LHCN-M2 (cell line): ENCODE data around the gene ARHGAP15. TPM values are rescaled to one million over a fixed set of nuclear protein-coding genes. Genes with fewer than 3 reads are reported as not detected.
"Not testable (repeated sequence)": the region's sequence is repeated elsewhere in the genome, so short reads cannot be mapped to it uniquely, and the experiment has no call there.

Experiments
- DNase-seq: peaks from one replicate; pipeline ENCODE4 v3.0.0-alpha.2; 2012; ENCODE audit warnings: low read depth
- polyA plus RNA-seq: library from polyadenylated mRNA; unstranded; fragments of >200 nt; gene quantifications from one replicate; pipeline ENCODE4 v1.2.1, GENCODE V29; 2012; ENCODE audit warnings: missing spikeins
- total RNA-seq: library from RNA; depleted of rRNA; stranded (reverse); fragments of >200 nt; gene quantifications from 2 replicates; pipeline ENCODE4 v1.2.3, GENCODE V29; 2014; rRNA removed

The ARHGAP15 gene
- 0.11 TPM in 1 of 2 replicates, not detected in the other for total RNA-seq
- polyA plus RNA-seq, result not detected

DNA sequence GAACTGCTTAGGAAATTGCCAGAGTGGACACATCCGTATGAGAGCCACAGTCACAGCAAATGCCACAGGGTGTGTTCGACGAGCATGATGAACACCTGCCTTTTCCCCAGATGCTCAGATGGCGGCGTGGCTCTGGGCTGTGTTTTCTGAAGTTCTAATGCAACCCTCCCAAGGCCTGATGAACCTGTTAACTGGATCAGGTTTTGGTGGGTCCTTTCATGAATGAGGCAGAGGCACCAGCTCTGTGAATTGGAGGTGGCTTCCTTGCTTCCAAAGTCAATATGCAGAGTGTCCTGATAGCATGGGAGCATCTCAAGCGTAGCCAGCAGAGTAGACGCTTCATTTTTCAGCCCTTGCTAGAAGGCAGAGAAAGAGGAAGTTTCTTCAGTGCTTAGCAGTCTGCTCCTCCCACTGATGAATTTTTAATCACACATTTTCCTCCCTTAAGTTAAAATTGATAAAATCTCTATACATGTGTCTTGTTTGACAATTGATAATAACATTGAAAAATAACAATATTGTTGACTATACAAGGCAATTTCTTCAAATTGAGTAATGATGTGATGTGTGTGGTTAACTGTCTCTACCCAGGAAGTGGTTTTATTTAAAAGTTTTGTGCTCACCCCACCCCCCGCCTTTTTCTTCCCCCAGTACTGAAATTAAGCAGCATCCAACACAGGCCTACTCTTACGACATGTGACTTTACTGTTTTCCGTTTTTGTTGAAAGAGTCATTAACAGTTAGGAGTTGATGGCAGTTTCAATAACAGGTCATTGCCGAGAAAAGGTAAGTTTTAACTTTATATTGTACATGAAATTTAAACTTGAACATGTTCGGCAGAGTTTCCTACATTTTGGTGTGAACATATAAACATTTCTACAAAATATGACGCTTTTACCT lies at the start of gene ARHGAP15:
Gene ARHGAP15, plus strand, starts transcription at position 739 of the 900 bp plus-strand sequence.
- no peak for DNase-seq

DNA sequence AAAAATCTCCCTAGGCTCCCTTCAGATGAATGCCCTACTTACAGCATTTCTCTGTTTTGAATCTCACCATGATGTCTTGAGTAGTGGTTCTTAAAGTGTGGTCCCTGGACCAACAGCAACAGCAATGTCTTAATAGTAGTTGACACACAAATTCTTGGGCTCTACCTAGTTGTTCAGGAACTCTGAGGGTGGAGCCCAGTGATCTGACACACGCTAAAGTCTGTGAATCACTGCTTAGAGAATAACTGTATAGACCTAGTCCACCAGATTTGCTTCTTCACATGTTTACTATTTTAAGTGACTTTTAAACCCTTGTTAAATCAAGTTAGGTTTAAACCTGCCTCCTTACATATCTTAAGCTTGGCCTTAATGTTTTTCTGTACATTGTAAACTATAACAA lies 47.6 kb upstream of the ARHGAP15 start:
- no peak for DNase-seq

DNA sequence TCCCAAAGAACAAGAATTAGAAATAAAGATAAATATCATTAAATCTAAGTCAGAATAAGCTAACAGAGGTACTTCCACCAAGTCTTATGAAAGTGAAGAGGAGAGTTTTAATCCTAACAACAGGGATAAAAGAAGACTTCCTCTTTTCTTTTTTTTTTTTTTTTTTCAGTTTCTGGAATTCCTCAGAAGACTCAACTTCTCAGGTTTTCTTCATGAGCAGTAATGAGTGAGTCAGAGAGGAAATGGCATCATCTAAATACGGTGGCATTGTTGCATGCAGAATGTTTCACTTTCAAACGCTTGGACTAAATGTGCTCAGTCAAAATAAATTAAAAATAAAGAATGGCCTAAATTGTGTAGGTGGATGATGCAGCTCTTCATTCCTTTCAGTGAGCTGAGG lies 45.6 kb upstream of the ARHGAP15 start:
- DNase-seq, result peak; percentile 73

DNA sequence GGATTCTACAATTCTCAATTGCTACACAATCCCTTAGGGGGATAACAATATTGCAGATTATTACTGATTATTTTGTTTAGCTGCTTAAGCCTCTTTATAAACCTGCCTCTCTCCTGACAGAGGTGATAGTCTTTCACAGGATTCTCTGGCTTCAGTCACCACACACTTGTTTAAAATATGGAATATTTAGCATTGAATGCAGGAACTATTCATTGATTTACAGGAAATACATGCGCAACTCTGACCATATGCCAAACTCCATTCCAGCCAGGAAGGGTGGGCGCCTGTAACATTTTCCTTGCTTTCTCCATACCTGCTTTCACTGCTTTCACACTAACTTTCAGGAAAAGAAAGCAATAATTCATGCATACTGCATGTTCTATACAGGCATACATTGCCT lies 44.8 kb upstream of the ARHGAP15 start:
- no peak for DNase-seq

DNA sequence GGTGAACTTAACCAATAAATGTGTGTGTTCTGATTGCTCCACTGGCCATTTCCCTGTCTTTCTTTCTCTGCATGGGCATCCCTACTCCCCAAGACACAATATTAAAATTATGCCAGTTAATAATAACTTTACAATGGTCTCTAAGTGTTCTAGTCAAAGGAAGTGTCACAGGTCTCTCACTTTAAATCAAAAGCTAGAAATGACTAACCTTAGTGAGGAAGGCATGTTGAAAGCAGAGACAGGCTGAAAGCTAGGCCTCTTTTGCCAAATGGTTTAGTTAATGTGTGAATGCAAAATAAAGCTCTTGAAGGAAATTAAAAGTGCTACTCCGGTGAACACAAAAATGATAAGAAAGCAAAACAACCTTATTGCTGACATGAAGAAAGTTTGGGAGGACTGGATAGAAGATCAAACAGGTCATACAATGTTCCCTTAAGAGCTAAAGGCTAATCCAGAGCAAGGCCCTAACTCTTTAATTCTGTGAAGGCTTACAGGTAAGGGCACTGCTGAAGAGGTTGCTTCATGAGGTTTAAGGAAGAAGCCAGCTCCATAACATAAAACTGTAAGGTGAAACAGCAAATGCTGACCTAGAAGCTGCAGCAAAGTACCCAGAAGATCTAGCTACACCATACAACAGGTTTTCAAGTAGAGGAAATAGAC lies 44.0 kb upstream of the ARHGAP15 start:
- DNase-seq, result no peak

DNA sequence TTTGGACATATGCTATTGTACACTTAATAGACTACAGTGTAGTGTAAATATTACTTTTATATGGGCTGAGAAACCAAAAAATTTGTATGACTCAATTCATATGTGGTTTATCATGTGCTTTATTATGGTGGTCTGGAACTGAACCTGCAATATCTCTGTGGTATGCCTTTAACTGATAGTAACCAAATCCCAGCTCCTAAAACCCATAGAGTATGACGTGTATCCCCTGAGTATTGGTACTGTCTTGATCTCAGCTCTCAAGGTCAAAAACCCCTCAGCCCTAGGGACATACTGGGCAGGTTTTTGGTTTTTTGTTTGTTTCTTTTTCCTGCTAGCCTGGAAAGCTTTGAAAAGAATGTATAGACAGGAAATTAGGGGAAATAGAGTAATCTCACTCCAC lies 42.2 kb upstream of the ARHGAP15 start:
- peak; percentile 43 for DNase-seq

DNA sequence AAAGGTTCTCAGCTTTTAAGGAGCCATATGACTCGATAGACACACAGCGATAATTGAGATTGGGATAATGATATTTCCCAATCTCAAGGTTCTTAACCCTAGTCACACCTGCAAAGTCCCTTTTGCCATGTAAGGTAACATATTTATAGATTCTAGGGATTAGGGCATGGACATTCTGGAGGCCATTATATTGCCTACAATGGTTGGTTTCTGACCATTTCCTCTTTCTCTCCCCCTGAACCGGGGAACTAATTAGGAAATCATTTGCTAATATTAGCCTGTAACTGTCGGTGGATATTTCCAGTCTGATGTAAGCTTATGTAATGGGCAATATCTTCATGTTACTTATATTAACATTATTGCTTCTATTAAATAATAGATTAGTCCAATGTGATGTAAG lies 40.8 kb upstream of the ARHGAP15 start:
- DNase-seq, result no peak

DNA sequence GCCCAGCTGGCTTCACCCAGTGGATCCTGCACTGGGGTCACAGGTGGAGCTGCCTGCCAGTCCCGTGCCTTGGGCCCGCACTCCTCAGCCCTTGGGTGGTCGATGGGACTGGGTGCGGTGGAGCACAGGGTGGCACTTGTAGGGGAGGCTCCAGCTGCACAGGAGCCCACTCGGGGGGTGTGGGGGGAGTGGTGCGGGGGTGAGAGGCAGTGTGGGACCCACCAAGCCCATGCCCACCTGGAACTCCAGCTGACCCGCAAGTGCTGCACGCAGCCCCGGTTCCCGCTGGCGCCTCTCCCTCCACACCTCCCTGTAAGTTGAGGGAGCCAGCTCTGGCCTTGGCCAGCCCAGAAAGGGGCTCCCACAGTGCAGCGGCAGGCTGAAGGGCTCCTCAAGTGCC lies 39.7 kb upstream of the ARHGAP15 start:
- not testable (repeated sequence) for DNase-seq

DNA sequence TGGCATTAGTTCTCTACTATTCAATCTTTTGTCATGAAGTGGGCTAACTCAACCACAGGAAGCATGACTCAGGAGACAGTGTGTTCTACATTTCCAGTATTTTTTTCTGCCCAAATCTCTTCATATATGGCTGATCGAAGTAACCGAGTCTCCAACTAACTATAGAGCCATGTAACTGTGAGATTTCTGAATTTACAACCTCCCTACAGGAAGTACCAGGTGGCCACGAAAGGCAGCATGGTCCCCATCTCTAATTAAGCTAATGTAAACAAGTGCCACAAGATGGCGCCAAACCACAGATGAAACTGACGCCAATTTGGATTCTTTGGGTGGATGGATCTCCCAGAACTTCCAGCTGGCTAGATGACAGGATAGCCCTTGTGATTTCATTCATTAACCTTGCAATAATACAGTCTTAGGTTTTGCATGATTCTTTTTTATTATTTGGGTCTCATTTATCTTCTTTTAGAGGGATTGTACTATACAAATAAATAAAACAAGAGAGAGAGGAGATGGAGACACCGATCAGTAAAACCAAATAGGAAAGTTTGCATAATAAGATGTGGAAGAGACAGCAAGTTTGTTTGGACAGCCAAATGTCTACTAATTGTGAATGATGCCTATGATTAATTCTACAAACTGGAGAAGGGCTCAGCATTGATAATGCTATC lies 18.3 kb upstream of the ARHGAP15 start:
- peak; percentile 57 for DNase-seq

DNA sequence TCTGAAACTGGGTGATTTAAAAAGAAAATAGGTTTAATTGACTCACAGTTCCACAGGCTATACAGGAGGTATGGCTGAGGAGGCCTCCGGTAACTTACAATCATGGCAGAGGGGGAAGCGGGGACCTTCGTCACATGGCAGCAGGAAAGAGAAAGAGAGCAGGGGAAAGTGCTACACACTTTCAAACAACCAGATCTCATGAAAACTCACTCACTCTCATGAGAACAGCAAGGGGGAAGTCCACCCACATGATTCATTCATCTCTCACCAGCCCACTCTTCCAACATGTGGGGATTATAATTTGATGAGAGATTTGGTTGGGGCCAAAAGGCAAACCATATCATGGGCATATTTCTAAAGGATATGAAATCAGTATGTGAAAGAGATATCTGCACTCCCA lies 12.0 kb upstream of the ARHGAP15 start:
- no peak for DNase-seq

DNA sequence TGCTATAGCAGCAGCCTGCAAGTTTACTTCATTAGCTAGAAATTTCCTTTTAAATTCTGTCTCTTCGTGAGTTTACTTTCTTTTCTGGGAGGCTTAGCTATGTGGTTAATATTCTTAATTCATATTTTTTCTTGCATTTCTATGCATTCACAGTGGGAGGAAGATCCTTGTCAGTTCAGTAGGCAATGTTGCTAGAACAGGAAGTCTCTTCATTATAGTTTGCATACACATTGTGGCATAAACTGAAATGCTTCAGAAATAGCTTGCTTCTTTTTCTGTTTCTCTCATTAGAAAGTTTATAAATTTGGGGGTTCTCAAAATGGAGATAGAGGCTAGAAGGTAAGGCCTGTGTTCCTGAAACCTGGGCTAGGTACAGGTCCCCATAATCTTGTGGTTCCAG lies 8.1 kb upstream of the ARHGAP15 start:
- no peak for DNase-seq

DNA sequence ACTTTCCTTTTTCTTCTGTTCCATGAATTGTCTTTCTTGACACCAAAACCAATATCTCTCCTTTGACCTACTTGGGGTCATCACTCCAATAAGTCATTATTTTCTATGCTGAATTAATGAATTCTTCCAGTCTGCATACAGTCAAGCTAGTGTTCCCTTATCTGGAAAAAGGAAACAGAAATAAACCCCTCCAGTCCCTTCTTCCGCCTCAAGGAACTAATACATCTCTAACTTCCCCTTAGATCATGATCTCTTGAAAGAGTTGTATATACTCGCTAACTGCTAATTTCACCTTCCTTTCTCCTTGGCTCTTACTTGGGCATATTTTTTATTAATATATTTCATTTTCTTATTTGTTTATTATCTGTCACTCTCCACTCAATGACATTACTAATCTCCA lies 7.3 kb upstream of the ARHGAP15 start:
- DNase-seq, result no peak

DNA sequence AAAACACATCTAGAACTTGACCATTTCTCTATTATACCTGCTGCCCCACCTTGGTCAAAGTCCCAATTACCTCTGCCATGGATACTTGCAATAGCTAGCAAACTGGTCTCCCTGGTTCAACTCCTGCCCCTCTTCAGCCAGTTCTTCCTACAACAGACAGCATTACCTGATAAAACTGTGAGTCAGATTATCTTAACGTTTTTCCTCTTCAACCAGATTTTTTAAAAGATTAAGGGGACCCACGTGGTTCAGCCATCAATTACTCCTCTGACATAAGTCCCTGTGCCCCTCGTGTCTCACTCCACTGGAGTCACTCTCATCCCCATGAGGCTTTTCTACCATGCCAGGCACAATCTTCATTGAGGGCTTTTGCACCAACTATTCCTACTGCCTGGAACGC lies 5.3 kb upstream of the ARHGAP15 start:
- no peak for DNase-seq

DNA sequence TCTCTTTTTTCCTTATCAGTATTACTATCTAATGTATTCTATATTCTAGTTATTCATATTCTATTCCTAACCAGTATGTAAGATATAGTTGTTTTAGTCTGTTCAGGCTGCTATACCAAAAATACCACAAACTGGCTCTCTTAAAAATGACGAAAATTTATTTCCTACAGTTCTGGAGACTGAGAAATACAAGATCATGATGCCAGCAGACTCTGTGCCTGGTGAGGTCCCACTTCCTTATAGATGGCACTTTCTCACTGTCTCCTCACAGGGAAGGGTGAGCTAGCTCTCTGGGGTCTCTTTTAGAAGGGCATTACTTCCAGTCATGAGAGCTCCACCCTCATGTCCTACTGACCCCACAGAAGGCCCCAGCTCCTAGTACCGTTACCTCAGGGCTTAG lies 4.8 kb upstream of the ARHGAP15 start:
- DNase-seq, result no peak

DNA sequence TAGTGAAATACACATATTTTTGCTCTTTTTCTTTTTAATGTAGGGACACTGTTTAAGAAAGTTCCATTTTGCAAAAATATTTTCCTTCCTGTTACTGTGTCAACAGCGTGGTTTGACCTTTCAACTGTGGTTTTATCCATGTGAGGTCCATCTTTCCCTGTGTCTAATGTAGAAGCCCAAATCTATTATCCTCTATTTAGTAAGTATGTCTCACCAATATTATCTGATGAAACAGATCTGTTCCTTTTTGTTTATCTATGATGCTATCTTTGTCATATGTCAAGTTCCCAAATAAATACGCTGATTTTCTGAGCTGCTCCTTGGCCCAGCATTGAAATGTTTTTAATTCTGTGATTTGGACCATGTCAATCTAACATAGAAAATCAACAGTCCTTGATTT lies 3.5 kb upstream of the ARHGAP15 start:
- DNase-seq, result peak; percentile 3

DNA sequence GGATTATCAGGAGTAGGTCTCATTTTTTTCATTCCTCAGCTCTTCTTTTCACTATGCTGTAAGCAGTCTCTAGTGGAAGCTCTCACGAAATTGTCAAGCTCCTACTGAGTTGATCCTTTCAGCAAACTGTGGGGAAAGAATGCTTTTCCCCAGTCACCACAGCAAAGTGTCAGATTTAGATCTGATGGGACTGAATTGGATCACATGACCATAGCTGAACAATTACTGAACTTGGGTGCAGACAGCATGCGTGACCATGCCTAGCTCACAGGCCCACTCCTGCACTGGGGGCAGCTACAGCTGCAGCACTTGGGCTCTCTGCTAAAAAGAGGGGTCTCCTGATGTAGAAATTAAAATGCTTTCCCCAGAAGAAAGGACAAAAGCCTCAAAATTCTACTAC lies 3.1 kb downstream of the ARHGAP15 start:
- no peak for DNase-seq

DNA sequence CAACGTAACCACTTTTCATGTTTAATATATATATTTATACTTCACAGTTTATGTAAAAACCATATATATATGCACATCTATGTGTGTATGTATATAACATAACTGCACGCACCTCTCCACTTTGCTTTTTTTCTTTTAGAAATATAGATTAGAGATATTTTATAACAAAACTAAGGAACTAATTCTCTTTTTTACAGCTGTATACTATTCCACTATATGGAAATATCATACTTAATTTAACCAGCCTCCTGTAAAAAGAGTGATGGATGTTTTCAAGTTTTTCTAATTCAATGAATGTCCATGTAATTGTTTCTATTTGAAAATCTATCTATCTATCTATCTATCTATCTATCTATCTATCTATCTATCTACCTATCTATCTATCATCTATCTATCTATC lies 4.6 kb downstream of the ARHGAP15 start:
- no peak for DNase-seq

DNA sequence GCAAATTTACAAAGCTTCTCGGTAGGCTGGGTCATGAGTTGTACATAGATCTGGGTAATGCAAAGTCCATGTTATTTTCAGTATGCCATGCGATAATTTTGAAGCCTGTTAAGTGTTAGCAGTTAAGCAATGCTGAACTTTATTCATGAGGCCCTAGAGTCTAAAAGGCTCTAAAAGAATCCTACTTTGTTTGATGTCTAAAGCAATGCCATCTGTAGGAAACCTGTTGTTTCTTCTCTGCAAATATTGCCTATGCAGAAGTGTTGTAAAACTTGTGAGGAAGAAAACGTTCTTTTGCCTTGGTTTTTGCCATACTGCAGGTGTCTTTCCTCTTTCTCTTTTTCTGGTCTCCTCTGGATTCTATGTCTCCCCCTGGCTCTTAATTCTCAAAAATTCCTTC lies 9.1 kb downstream of the ARHGAP15 start:
- no peak for DNase-seq

DNA sequence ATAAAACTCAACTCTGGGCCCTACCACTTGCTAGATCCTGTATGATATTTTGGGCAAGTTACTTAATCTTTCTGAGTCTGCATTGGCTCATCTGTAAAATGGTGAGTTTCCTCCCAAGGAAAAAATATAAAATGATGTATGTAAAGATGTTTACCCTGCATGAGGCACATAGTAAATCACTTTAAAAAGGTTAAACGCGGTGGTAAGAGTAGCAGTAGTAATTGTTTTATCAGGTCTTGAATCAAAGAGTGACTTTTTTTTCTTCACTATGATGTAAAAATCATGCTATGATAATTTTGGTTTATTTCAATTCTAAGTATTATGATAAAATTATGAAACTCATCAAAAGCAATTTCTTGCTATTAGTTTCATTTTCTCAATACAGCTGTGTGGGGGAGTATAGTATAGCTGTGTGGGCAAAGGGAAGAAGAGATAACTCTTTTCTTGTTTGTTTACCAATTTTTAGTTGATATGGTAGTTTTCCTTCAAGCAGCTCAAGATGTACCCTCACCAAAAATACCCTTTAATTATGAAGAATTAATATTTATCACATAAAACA lies 10.7 kb downstream of the ARHGAP15 start:
- no peak for DNase-seq

DNA sequence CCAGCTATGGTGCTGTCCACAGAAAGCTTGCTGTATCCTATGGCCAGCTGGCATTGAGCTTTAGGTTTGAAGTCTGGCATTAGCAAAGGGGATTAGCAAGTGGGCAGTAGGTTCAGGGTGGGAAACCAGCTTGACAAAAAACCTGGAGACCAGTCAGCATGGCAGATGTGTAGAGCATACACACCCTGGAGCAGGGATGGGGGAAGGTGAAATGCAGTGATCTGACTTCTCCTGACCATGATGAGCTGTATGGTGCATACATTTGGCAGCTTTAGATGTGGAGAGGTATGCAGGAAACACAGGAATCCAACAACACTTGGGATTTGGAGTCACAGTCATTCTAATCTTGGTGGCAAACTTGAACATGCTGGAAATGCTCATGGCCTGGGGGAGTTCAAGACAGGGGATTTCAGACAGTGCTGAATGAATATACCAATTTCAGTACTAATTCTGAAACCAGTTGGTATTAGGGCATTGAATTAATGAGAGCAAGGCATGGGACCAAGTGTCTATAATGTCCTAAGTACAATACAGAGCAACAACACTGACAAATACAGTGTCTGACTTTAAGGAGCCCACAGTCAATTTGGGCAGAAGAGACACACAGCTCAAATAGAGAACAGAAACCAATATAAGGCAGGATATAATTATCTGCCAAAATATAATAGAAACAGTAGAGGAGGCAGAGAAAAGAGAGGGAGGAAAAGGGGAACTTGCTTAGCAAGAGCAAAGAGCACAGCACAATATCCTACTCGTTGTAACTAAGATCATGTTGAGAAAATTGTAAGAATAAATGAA lies 11.8 kb downstream of the ARHGAP15 start:
- DNase-seq, result no peak

DNA sequence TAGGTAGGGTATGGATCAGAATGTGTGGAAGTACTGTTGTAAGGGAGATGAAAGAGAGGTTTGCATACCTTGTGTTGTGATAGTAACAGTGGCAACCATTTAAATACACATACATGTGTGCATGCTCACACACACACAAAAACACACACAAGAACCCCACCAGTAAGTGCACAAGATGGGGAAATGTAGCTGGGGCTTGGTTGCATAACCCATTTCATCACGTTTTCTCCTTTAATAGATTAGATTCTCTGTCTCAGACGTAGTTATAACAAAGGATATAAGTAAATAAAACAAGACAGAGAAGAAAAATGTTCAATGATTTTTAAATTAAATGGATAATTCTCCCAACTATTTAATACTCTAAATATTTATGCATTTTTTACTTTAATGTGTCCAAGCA lies 13.4 kb downstream of the ARHGAP15 start:
- DNase-seq, result no peak
